GM13977 (cell line): ENCODE measurements around the gene OSBPL7.

Source experiments
- DNase-seq: peaks from one replicate; pipeline ENCODE4 v3.0.0; 2012; ENCODE audit warnings: low spot score
- in situ Hi-C: fragments of 300-500 bp; cut with MboI; formaldehyde crosslinking; loops from one replicate; pipeline ENCODE4 v1.12.0; 2022; ENCODE audit warnings: low sequenced_read_pairs, low pct_unique_long_range_greater_than_20kb, mixed read lengths, inconsistent platforms; ENCODE audit not compliant: unreplicated experiment
- TF ChIP-seq, protein P1 (sequence below): IDR thresholded peaks from 2 replicates; pipeline ENCODE4 v1.5.1; 2012; ENCODE audit warnings: mild to moderate bottlenecking, control low read depth; ENCODE audit not compliant: insufficient read depth; ENCODE audit errors: extremely low read depth, missing control alignments

Gene OSBPL7

DNA sequence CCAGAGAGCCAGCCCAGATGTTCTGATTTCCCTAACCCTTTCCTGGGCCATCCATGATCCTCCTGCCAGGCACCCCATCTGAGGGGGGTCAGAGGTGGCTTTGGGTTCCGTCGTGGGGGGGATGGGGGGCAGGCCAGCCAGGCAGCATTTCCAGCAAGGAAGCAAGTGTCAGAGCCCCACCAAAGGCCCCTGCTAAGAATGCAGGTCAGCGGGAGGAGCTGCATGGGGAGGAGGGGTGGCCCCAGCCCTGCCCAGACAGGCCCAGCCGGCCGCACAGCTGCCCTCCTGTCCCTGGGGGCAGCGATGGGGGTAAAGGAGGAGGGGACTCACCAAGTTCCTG is 21.8 kb upstream of the OSBPL7 start:
- TF ChIP-seq, protein P1, sequence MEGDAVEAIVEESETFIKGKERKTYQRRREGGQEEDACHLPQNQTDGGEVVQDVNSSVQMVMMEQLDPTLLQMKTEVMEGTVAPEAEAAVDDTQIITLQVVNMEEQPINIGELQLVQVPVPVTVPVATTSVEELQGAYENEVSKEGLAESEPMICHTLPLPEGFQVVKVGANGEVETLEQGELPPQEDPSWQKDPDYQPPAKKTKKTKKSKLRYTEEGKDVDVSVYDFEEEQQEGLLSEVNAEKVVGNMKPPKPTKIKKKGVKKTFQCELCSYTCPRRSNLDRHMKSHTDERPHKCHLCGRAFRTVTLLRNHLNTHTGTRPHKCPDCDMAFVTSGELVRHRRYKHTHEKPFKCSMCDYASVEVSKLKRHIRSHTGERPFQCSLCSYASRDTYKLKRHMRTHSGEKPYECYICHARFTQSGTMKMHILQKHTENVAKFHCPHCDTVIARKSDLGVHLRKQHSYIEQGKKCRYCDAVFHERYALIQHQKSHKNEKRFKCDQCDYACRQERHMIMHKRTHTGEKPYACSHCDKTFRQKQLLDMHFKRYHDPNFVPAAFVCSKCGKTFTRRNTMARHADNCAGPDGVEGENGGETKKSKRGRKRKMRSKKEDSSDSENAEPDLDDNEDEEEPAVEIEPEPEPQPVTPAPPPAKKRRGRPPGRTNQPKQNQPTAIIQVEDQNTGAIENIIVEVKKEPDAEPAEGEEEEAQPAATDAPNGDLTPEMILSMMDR, result no peak
- DNase-seq, result no peak
- in situ Hi-C loops, result loop anchor here (5.0 kb wide), 1 partner anchor 49 kb away; no protein-coding TSS in a partner anchor

- TF ChIP-seq, protein P1, result no peak
- in situ Hi-C loops, result loop anchor here (5.0 kb wide), 1 partner anchor 51 kb away; no protein-coding TSS in a partner anchor
- no peak for DNase-seq
Measured at GRCh38 chr17:47841488-47842291, 20.1 kb upstream of the OSBPL7 start.

- in situ Hi-C loops, result loop anchor here (5.0 kb wide), 1 partner anchor 51 kb away; no protein-coding TSS in a partner anchor
- TF ChIP-seq, protein P1, result peak; percentile 93
- peak; percentile 94 for DNase-seq
Measured at GRCh38 chr17:47840742-47841487, 19.3 kb upstream of the OSBPL7 start, which contains the start of gene SCRN2. Gene SCRN2 (minus strand): TSS chr17:47841273. CDS start chr17:47840843, 430 bp downstream.

DNA sequence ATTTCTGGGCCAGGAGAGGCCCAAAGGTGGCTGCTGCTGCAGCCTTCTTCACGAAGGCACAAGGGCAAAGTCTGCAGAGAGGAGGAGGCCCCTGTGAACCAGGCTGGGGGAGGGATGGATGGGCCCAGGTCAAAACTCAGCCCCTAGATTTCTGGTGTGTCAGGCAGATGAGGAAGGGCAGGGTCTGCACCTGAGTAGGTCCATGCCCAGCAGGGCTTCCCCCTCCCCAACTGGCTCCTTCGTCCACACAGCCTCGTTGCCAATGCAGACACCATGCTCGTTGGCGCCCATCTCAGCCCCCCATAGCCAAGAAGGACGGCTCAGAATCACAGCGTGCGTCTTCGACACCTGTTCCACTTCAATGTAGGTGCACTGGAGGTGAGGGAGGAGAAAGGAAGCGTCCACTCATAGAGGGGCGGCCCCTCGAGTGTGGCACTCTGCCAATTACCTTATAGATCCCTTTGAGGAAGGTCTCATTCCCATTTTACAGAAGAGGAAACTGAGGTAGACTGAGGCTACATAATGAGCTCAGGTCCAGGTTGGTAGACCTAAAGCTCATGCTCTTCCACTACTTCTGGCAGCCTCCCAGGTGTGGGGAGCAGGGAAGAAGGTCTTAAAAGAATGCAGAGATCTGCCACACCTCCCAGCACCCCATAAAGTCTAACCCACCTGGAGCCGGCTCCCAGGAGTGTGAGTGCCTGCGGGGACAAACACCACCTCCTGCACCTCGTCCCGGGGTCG is 18.6 kb upstream of the OSBPL7 start:
- no peak for DNase-seq
- in situ Hi-C loops, result loop anchor here (5.0 kb wide), 1 partner anchor 52 kb away; no protein-coding TSS in a partner anchor
- TF ChIP-seq, protein P1, result no peak

DNA sequence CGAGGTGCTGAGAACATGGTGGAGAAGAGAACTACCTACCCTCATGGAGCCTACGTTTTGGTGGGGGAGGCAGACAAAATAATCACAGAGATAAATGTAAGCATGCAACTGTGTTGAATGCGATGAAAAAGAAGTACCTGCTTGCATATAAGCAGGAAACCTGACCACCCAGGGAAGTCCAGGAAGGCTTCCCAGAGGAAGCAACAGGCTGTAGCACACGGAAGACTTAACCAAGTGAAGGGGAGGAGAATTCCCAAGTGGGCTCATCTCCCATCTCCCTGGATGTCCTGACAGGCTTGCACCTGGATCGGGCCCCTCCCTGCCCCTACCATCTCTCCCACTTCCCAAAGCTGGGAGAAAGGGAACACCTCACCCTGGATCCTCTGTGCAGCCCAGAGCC is 17.5 kb upstream of the OSBPL7 start:
- TF ChIP-seq, protein P1, result no peak
- in situ Hi-C loops, result no loop called here
- no peak for DNase-seq

- TF ChIP-seq, protein P1, result no peak
- no peak for DNase-seq
- in situ Hi-C loops, result no loop called here
Measured at GRCh38 chr17:47838636-47839035, 17.0 kb upstream of the OSBPL7 start.
